Ovary (tissue), 9 donors: Measurements from ENCODE around the gene SEZ6. TPM values are rescaled to one million over a fixed set of nuclear protein-coding genes. Genes with fewer than 3 reads are reported as not detected.

Source experiments
- DNase-seq, 5 donors: peaks; one replicate each; pipeline ENCODE4 v3.0.0-alpha.2; 2019 to 2020
- H3K27ac ChIP-seq, 2 donors: fragments of 200-600 bp; one replicate each; pipeline versions ENCODE4 v1.5.1 to v1.8.0; 2019 to 2022
- H3K27me3 ChIP-seq: fragments of 200-600 bp; one replicate; pipeline ENCODE4 v1.8.0; 2022
- H3K36me3 ChIP-seq: fragments of 200-600 bp; sonication (generic); one replicate; pipeline ENCODE4 v1.5.1; 2019
- H3K4me1 ChIP-seq: one replicate; pipeline ENCODE4 v1.8.1; 2013; ENCODE audit warnings: mild to moderate bottlenecking, moderate library complexity; ENCODE audit not compliant: insufficient read depth
- H3K4me3 ChIP-seq: fragments of 200-600 bp; sonication (generic); one replicate; pipeline ENCODE4 v1.5.1; 2017
- H3K9me3 ChIP-seq, 2 donors: fragments of 200-600 bp in 1 of 2; sonication (generic) in 1 of 2; one replicate each; pipeline versions ENCODE4 v1.5.1 to v1.8.1; 2013 to 2019; ENCODE audit warnings: mild to moderate bottlenecking in 1 of 2, moderate library complexity in 1 of 2
- CTCF ChIP-seq, 3 donors: fragments of 450-650 bp in 2 of 3; fragments of 200-600 bp in 1 of 3; IDR thresholded peaks; one replicate each; pipeline versions ENCODE4 v1.5.1 to v1.8.0; 2016 to 2022; ENCODE audit warnings: antibody characterized with exemption in 3 of 3, mild to moderate bottlenecking in 1 of 3
- EP300 ChIP-seq: sonication (generic); formaldehyde crosslinking; IDR thresholded peaks from one replicate; pipeline ENCODE4 v1.6.1; 2017; ENCODE audit warnings: antibody characterized with exemption
- POLR2A ChIP-seq: fragments of 450-650 bp; IDR thresholded peaks from one replicate; pipeline ENCODE4 v1.6.1; 2017; ENCODE audit warnings: antibody characterized with exemption, mild to moderate bottlenecking, moderate library complexity
- WGBS, 3 donors: extraction: QIAGEN DNeasy Blood & Tissue Kit in 1 of 3; methylation state at CpG; one replicate each; pipeline versions ENCODE4 v1.1.5 to v1.1.7; 2013 to 2017; 5-methylcytosine and 5-hydroxymethylcytosine counted together
- intact Hi-C, 4 donors: fragments of 100-400 bp; cut with DNase I; formaldehyde crosslinking; loops; one replicate each; pipeline versions ENCODE4 v1.11.0 to v1.15.1; 2022 to 2023
- polyA plus RNA-seq, 2 donors: library from polyadenylated mRNA; stranded (reverse); fragments of 200-250 nt in 1 of 2; fragments of 350-450 nt in 1 of 2; fragmentation: Illumina TruSeq in 1 of 2; extraction: RNeasy Lipid Tissue Mini Kit (QIAGEN cat#74804) in 1 of 2; gene quantifications; one replicate each; pipeline ENCODE4 v1.2.3, GENCODE V29; 2013 to 2014
- total RNA-seq, 7 donors: library from RNA; depleted of rRNA in 2 of 7; stranded (reverse); fragments of >200 nt in 2 of 7; fragmentation: NEBNext Ultra II Directional in 3 of 7; extraction: Animal tissue kit (Norgen Biotek cat#: 25700) in 3 of 7; gene quantifications; one replicate each; pipeline versions ENCODE4 v1.1.0 to v1.2.4, GENCODE V29; 2016 to 2023
- donor health status: DM: no; HTN: no; CAD: no; lungs with moderate emphysema.
- donor health status: DM: no; HTN: no; CAD: no.
- donor health status: Bipolar disorder and iron deficiency.
- donor health status: DM: yes; HTN: yes; CAD: no.
- donor health status: DM: no; HTN: no; CAD: no.
- donor health status: DM: yes; HTN: yes; CAD: no.

The SEZ6 gene
- total and polyA plus RNA-seq, 9 donors = not detected

- Histone ChIP-seq H3K9me3 (no peaks in the 10 kb centered on the region), H3K4me1 (peaks cover 2% of the 10 kb centered on the region), H3K4me3 (no peak overlapping the region), H3K36me3 (no peaks in the 10 kb centered on the region), H3K27me3 (no peaks in the 10 kb centered on the region), H3K27ac (no peak overlapping the region)
- intact Hi-C loops = no loop called here
- 61 to 62% (median 61%) methylated on average over 13 of the region's 13 CpGs for WGBS, 3 donors
- no peak for DNase-seq
- TF ChIP-seq CTCF (IDR thresholded peaks at IDR 0.05) (no peak), EP300 (no peak), POLR2A (no peak)
Observed at GRCh38 chr17:29016345-29017210, 10.7 kb upstream of the SEZ6 start.

GRCh38 chr17:29014716-29015115, 8.9 kb upstream of the SEZ6 start:
- no peak for TF ChIP-seq EP300
- TF ChIP-seq POLR2A = no peak
- no peak for TF ChIP-seq CTCF (IDR thresholded peaks at IDR 0.05)
- Histone ChIP-seq H3K36me3 (no peaks in the 10 kb centered on the region), H3K4me1 (peaks cover under 1% of the 10 kb centered on the region), H3K9me3 (no peaks in the 10 kb centered on the region), H3K27ac (no peak overlapping the region), H3K4me3 (no peak overlapping the region), H3K27me3 (no peaks in the 10 kb centered on the region)
- 58 to 68% (median 65%) methylated on average over 5 of the region's 5 CpGs for WGBS, 3 donors
- no peak for DNase-seq
- intact Hi-C loops = no loop called here

GRCh38 chr17:29012535-29012934, 6.7 kb upstream of the SEZ6 start:
- intact Hi-C loops = no loop called here
- no peaks in the 10 kb centered on the region for H3K36me3 ChIP-seq
- H3K27ac ChIP-seq = no peak overlapping the region
- H3K9me3 ChIP-seq = no peaks in the 10 kb centered on the region
- TF ChIP-seq EP300 (no peak), POLR2A (no peak), CTCF (IDR thresholded peaks at IDR 0.05) (no peak)
- H3K27me3 ChIP-seq = no peaks in the 10 kb centered on the region
- no peak for DNase-seq
- WGBS, 3 donors = 76 to 100% (median 82%) methylated on average over 1 of the region's 1 CpG
- H3K4me3 ChIP-seq = no peak overlapping the region
- no peaks in the 10 kb centered on the region for H3K4me1 ChIP-seq

- H3K27me3 ChIP-seq = no peaks in the 10 kb centered on the region
- WGBS, 3 donors = 68 to 71% (median 71%) methylated on average over 7 of the region's 7 CpGs
Observed at GRCh38 chr17:29010586-29010985, 4.8 kb upstream of the SEZ6 start.

More at GRCh38 chr17:29010586-29010985, 4.8 kb upstream of the SEZ6 start:
- intact Hi-C loops = no loop called here
- TF ChIP-seq EP300 (no peak), CTCF (IDR thresholded peaks at IDR 0.05) (no peak), POLR2A (no peak)
- Histone ChIP-seq H3K27ac (no peak overlapping the region), H3K36me3 (no peaks in the 10 kb centered on the region), H3K4me3 (no peak overlapping the region), H3K4me1 (no peaks in the 10 kb centered on the region), H3K9me3 (no peaks in the 10 kb centered on the region)
- DNase-seq = no peak
